Activated CD4-positive, alpha-beta memory T cell treated with anti-CD3 and anti-CD28 coated beads for 36 hours (primary cell): Measurements from ENCODE around the gene ATP1A3. TPM values are rescaled to one million over a fixed set of nuclear protein-coding genes. Genes with fewer than 3 reads are reported as not detected.

Experiments
- CTCF ChIA-PET: fragments of 350-600 bp; sonication (Branson Sonifier 250); formaldehyde crosslinking; loops from one replicate; lab custom pipeline; 2021; ENCODE audit warnings: antibody characterized with exemption, inconsistent platforms; lab: Charles Lee
- POLR2A ChIA-PET: fragments of 350-600 bp; sonication (Branson Sonifier 250); formaldehyde crosslinking; loops from one replicate; lab custom pipeline; 2021; ENCODE audit warnings: antibody characterized with exemption; lab: Charles Lee
- DNase-seq: peaks from one replicate; pipeline ENCODE4 v3.0.0-alpha.2; 2020
- H3K27ac Mint-ChIP-seq: one replicate; pipeline ENCODE4 v1.8.0; 2021; ENCODE audit warnings: mixed read lengths
- H3K27me3 Mint-ChIP-seq: one replicate; pipeline ENCODE4 v1.8.0; 2021; ENCODE audit warnings: mixed read lengths
- H3K36me3 Mint-ChIP-seq: one replicate; pipeline ENCODE4 v1.8.0; 2021; ENCODE audit warnings: mixed read lengths
- H3K4me1 Mint-ChIP-seq: one replicate; pipeline ENCODE4 v1.8.0; 2021; ENCODE audit warnings: low read depth, mixed read lengths
- H3K4me3 Mint-ChIP-seq: one replicate; pipeline ENCODE4 v1.8.0; 2021; ENCODE audit warnings: mild to moderate bottlenecking, mixed read lengths
- H3K9me3 Mint-ChIP-seq: one replicate; pipeline ENCODE4 v1.8.0; 2021; ENCODE audit warnings: mixed read lengths
- intact Hi-C: fragments of 100-400 bp; cut with micrococcal nuclease; formaldehyde crosslinking; loops from one replicate; pipeline ENCODE4 v1.15.1; 2023
- total RNA-seq, 2 experiments: library from RNA; stranded (reverse); gene quantifications; one replicate each; pipeline ENCODE4 v1.2.3, GENCODE V29; 2021

ATP1A3 gene
- total RNA-seq, 2 experiments from 2014 or later = 0.64 to 0.85 TPM

GRCh38 chr19:41937525-41938468 is 56.2 kb downstream of the ATP1A3 start:
- H3K9me3 Mint-ChIP-seq = no peaks in the 10 kb centered on the region
- peaks cover 38% of the 10 kb centered on the region for H3K4me1 Mint-ChIP-seq
- H3K27me3 Mint-ChIP-seq = peaks cover 4% of the 10 kb centered on the region
- DNase-seq = no peak
- no peak overlapping the region for H3K4me3 Mint-ChIP-seq
- H3K27ac Mint-ChIP-seq = no peak overlapping the region
- H3K36me3 Mint-ChIP-seq = no peaks in the 10 kb centered on the region
- CTCF ChIA-PET = interaction anchor here (0.7 to 1.8 kb wide), 6 partner anchors 8 to 65 kb away, joined by 3 to 7 read pairs (median 4); partner anchors contain the start of gene RABAC1
- POLR2A ChIA-PET = interaction anchor here (1.1 to 2.3 kb wide), 2 partner anchors 7 to 68 kb away, joined by 3 to 14 read pairs; no protein-coding TSS in a partner anchor
- intact Hi-C loops = no loop called here

GRCh38 chr19:41936961-41937360 is 57.1 kb downstream of the ATP1A3 start:
- peaks cover 38% of the 10 kb centered on the region for H3K4me1 Mint-ChIP-seq
- no peak for DNase-seq
- H3K4me3 Mint-ChIP-seq = no peak overlapping the region
- CTCF ChIA-PET = interaction anchor here (1.1 to 1.8 kb wide), 5 partner anchors 9 to 64 kb away, joined by 4 to 7 read pairs (median 4); partner anchors contain the start of gene RABAC1
- H3K36me3 Mint-ChIP-seq = no peaks in the 10 kb centered on the region
- peaks cover 4% of the 10 kb centered on the region for H3K27me3 Mint-ChIP-seq
- intact Hi-C loops = loop anchor here (1.0 kb wide), 1 partner anchor 8 kb away; no protein-coding TSS in a partner anchor
- POLR2A ChIA-PET = interaction anchor here (1.1 to 2.3 kb wide), 2 partner anchors 8 to 67 kb away, joined by 3 to 14 read pairs; no protein-coding TSS in a partner anchor
- peak overlapping the region; percentile 35 for H3K27ac Mint-ChIP-seq
- H3K9me3 Mint-ChIP-seq = no peaks in the 10 kb centered on the region

- intact Hi-C loops = loop anchor here (1.0 kb wide), 1 partner anchor 9 kb away; no protein-coding TSS in a partner anchor
- H3K9me3 Mint-ChIP-seq = no peaks in the 10 kb centered on the region
- ChIA-PET CTCF (interaction anchor here (1.1 to 1.8 kb wide), 5 partner anchors 9 to 63 kb away, joined by 4 to 7 read pairs (median 4); partner anchors contain the start of gene RABAC1), POLR2A (interaction anchor here (1.1 to 2.3 kb wide), 2 partner anchors 9 to 66 kb away, joined by 3 to 14 read pairs; no protein-coding TSS in a partner anchor)
- peak; percentile 68 for DNase-seq
- peaks cover 1% of the 10 kb centered on the region for H3K27me3 Mint-ChIP-seq
- peak overlapping the region; percentile 35 for H3K27ac Mint-ChIP-seq
- peak overlapping the region; percentile 48 for H3K4me3 Mint-ChIP-seq
- H3K36me3 Mint-ChIP-seq = no peaks in the 10 kb centered on the region
- peaks cover 37% of the 10 kb centered on the region for H3K4me1 Mint-ChIP-seq
These were observed 57.6 kb downstream of the ATP1A3 start for GRCh38 chr19:41936416-41936850.

GRCh38 chr19:41935760-41936415 is 58.1 kb downstream of the ATP1A3 start:
- no peaks in the 10 kb centered on the region for H3K36me3 Mint-ChIP-seq
- CTCF ChIA-PET = interaction anchor here (0.8 to 2.0 kb wide), 5 partner anchors 10 to 77 kb away, joined by 3 to 10 read pairs (median 5); no protein-coding TSS in a partner anchor
- intact Hi-C loops = loop anchor here (1.0 to 2.0 kb wide), 5 partner anchors 9 to 77 kb away; partner anchors contain the start of gene RABAC1
- peaks cover 34% of the 10 kb centered on the region for H3K4me1 Mint-ChIP-seq
- H3K9me3 Mint-ChIP-seq = no peaks in the 10 kb centered on the region
- H3K27me3 Mint-ChIP-seq = peaks cover 1% of the 10 kb centered on the region
- POLR2A ChIA-PET = interaction anchor here (2.3 kb wide), 1 partner anchor 9 kb away, joined by 14 read pairs; no protein-coding TSS in a partner anchor
- no peak overlapping the region for H3K4me3 Mint-ChIP-seq
- peak overlapping the region; percentile 55 for H3K27ac Mint-ChIP-seq
- peak; percentile 61 for DNase-seq

- H3K4me3 Mint-ChIP-seq = peak overlapping the region; percentile 4
- intact Hi-C loops = loop anchor here (1.0 to 2.0 kb wide), 4 partner anchors 24 to 76 kb away; partner anchors contain the start of gene RABAC1
These were observed 59.1 kb downstream of the ATP1A3 start for GRCh38 chr19:41934849-41935374.

GRCh38 chr19:41933693-41934426 is 60.2 kb downstream of the ATP1A3 start:
- Mint-ChIP-seq H3K4me3 (no peak overlapping the region), H3K9me3 (no peaks in the 10 kb centered on the region), H3K4me1 (peaks cover 39% of the 10 kb centered on the region), H3K36me3 (no peaks in the 10 kb centered on the region), H3K27ac (peak overlapping the region; percentile 21), H3K27me3 (peaks cover 1% of the 10 kb centered on the region)
- no peak for DNase-seq
- CTCF ChIA-PET = interaction anchor here (0.7 to 2.0 kb wide), 7 partner anchors 8 to 61 kb away, joined by 3 to 10 read pairs (median 3); no protein-coding TSS in a partner anchor
- intact Hi-C loops = loop anchor here (2.0 kb wide), 2 partner anchors 25 to 75 kb away; partner anchors contain the start of gene RABAC1
- POLR2A ChIA-PET = interaction anchor here (1.0 to 1.2 kb wide), 2 partner anchors 60 to 66 kb away, joined by 3 to 4 read pairs; no protein-coding TSS in a partner anchor

More at GRCh38 chr19:41934849-41935374, 59.1 kb downstream of the ATP1A3 start:
- peak; percentile 88 for DNase-seq
- Mint-ChIP-seq H3K4me1 (peaks cover 35% of the 10 kb centered on the region), H3K27ac (peak overlapping the region; percentile 55), H3K36me3 (no peaks in the 10 kb centered on the region), H3K27me3 (peaks cover 1% of the 10 kb centered on the region), H3K9me3 (no peaks in the 10 kb centered on the region)
- ChIA-PET CTCF (interaction anchor here (0.7 to 2.0 kb wide), 7 partner anchors 9 to 76 kb away, joined by 3 to 10 read pairs (median 3); no protein-coding TSS in a partner anchor), POLR2A (interaction anchor here (1.0 to 1.2 kb wide), 2 partner anchors 61 to 67 kb away, joined by 3 to 4 read pairs; no protein-coding TSS in a partner anchor)

- ChIA-PET CTCF (interaction anchor here (1.4 kb wide), 1 partner anchor 42 kb away, joined by 3 read pairs; no protein-coding TSS in a partner anchor), POLR2A (no interaction called here)
- Mint-ChIP-seq H3K4me3 (no peak overlapping the region), H3K36me3 (no peaks in the 10 kb centered on the region), H3K27me3 (peaks cover 1% of the 10 kb centered on the region), H3K27ac (no peak overlapping the region), H3K9me3 (no peaks in the 10 kb centered on the region), H3K4me1 (peaks cover 41% of the 10 kb centered on the region)
- intact Hi-C loops = no loop called here
- DNase-seq = no peak
These were observed 61.2 kb downstream of the ATP1A3 start for GRCh38 chr19:41932720-41933332.

GRCh38 chr19:41932259-41932719 is 61.7 kb downstream of the ATP1A3 start:
- H3K27me3 Mint-ChIP-seq = peaks cover 1% of the 10 kb centered on the region
- CTCF ChIA-PET = interaction anchor here (1.4 kb wide), 1 partner anchor 45 kb away, joined by 3 read pairs; no protein-coding TSS in a partner anchor
- intact Hi-C loops = no loop called here
- no peak overlapping the region for H3K27ac Mint-ChIP-seq
- no peak for DNase-seq
- H3K4me1 Mint-ChIP-seq = peaks cover 39% of the 10 kb centered on the region
- POLR2A ChIA-PET = no interaction called here
- H3K4me3 Mint-ChIP-seq = no peak overlapping the region
- no peaks in the 10 kb centered on the region for H3K36me3 Mint-ChIP-seq
- no peaks in the 10 kb centered on the region for H3K9me3 Mint-ChIP-seq

- Mint-ChIP-seq H3K9me3 (no peaks in the 10 kb centered on the region), H3K27me3 (peaks cover 1% of the 10 kb centered on the region), H3K4me3 (no peak overlapping the region), H3K36me3 (no peaks in the 10 kb centered on the region), H3K4me1 (peaks cover 30% of the 10 kb centered on the region), H3K27ac (no peak overlapping the region)
- POLR2A ChIA-PET = no interaction called here
- no peak for DNase-seq
- CTCF ChIA-PET = interaction anchor here (0.8 to 1.4 kb wide), 3 partner anchors 44 to 72 kb away, joined by 3 read pairs; partner anchors contain the start of gene RPS19
- intact Hi-C loops = no loop called here
These were observed 63.0 kb downstream of the ATP1A3 start for GRCh38 chr19:41930926-41931592.
